ENCODE data around the gene ABCG5. TPM values are rescaled to one million over a fixed set of nuclear protein-coding genes. Genes with fewer than 3 reads are reported as not detected.

ABCG5 gene
- total and polyA plus RNA-seq, 2 experiments from 2014 or later, result 0.08 TPM; not detected in 1

- H3F3A ChIP-seq (replicated peaks; ENCODE audit: low read depth), result no peaks in the 10 kb centered on the region
- DNase-seq (ENCODE audit: low spot score) (no peak), ATAC-seq (no peak)
- no peaks in the 10 kb centered on the region for H3K36me3 Mint-ChIP-seq (ENCODE audit: low read depth)
- H3K79me2 ChIP-seq (replicated peaks; ENCODE audit: insufficient read depth), result no peaks in the 10 kb centered on the region
- no peak overlapping the region for H3K4me2 ChIP-seq
- TF ChIP-seq, protein P1, sequence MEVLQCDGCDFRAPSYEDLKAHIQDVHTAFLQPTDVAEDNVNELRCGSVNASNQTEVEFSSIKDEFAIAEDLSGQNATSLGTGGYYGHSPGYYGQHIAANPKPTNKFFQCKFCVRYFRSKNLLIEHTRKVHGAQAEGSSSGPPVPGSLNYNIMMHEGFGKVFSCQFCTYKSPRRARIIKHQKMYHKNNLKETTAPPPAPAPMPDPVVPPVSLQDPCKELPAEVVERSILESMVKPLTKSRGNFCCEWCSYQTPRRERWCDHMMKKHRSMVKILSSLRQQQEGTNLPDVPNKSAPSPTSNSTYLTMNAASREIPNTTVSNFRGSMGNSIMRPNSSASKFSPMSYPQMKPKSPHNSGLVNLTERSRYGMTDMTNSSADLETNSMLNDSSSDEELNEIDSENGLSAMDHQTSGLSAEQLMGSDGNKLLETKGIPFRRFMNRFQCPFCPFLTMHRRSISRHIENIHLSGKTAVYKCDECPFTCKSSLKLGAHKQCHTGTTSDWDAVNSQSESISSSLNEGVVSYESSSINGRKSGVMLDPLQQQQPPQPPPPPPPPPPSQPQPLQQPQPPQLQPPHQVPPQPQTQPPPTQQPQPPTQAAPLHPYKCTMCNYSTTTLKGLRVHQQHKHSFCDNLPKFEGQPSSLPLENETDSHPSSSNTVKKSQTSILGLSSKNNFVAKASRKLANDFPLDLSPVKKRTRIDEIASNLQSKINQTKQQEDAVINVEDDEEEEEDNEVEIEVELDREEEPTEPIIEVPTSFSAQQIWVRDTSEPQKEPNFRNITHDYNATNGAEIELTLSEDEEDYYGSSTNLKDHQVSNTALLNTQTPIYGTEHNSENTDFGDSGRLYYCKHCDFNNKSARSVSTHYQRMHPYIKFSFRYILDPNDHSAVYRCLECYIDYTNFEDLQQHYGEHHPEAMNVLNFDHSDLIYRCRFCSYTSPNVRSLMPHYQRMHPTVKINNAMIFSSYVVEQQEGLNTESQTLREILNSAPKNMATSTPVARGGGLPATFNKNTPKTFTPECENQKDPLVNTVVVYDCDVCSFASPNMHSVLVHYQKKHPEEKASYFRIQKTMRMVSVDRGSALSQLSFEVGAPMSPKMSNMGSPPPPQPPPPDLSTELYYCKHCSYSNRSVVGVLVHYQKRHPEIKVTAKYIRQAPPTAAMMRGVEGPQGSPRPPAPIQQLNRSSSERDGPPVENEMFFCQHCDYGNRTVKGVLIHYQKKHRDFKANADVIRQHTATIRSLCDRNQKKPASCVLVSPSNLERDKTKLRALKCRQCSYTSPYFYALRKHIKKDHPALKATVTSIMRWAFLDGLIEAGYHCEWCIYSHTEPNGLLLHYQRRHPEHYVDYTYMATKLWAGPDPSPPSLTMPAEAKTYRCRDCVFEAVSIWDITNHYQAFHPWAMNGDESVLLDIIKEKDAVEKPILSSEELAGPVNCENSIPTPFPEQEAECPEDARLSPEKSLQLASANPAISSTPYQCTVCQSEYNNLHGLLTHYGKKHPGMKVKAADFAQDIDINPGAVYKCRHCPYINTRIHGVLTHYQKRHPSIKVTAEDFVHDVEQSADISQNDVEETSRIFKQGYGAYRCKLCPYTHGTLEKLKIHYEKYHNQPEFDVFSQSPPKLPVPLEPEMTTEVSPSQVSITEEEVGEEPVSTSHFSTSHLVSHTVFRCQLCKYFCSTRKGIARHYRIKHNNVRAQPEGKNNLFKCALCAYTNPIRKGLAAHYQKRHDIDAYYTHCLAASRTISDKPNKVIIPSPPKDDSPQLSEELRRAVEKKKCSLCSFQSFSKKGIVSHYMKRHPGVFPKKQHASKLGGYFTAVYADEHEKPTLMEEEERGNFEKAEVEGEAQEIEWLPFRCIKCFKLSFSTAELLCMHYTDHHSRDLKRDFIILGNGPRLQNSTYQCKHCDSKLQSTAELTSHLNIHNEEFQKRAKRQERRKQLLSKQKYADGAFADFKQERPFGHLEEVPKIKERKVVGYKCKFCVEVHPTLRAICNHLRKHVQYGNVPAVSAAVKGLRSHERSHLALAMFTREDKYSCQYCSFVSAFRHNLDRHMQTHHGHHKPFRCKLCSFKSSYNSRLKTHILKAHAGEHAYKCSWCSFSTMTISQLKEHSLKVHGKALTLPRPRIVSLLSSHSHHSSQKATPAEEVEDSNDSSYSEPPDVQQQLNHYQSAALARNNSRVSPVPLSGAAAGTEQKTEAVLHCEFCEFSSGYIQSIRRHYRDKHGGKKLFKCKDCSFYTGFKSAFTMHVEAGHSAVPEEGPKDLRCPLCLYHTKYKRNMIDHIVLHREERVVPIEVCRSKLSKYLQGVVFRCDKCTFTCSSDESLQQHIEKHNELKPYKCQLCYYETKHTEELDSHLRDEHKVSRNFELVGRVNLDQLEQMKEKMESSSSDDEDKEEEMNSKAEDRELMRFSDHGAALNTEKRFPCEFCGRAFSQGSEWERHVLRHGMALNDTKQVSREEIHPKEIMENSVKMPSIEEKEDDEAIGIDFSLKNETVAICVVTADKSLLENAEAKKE (CRISPR knock-in tag; IDR thresholded peaks at IDR 0.05), result no peak
- TF ChIP-seq, protein P2, sequence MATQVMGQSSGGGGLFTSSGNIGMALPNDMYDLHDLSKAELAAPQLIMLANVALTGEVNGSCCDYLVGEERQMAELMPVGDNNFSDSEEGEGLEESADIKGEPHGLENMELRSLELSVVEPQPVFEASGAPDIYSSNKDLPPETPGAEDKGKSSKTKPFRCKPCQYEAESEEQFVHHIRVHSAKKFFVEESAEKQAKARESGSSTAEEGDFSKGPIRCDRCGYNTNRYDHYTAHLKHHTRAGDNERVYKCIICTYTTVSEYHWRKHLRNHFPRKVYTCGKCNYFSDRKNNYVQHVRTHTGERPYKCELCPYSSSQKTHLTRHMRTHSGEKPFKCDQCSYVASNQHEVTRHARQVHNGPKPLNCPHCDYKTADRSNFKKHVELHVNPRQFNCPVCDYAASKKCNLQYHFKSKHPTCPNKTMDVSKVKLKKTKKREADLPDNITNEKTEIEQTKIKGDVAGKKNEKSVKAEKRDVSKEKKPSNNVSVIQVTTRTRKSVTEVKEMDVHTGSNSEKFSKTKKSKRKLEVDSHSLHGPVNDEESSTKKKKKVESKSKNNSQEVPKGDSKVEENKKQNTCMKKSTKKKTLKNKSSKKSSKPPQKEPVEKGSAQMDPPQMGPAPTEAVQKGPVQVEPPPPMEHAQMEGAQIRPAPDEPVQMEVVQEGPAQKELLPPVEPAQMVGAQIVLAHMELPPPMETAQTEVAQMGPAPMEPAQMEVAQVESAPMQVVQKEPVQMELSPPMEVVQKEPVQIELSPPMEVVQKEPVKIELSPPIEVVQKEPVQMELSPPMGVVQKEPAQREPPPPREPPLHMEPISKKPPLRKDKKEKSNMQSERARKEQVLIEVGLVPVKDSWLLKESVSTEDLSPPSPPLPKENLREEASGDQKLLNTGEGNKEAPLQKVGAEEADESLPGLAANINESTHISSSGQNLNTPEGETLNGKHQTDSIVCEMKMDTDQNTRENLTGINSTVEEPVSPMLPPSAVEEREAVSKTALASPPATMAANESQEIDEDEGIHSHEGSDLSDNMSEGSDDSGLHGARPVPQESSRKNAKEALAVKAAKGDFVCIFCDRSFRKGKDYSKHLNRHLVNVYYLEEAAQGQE (IDR thresholded peaks at IDR 0.05; ENCODE audit: unreplicated experiment), result no peak
- TF ChIP-seq CREB1 (CRISPR knock-in tag; IDR thresholded peaks at IDR 0.05; ENCODE audit: low read depth), result no peak
- no peak for TF ChIP-seq ZNF114 (CRISPR knock-in tag; IDR thresholded peaks at IDR 0.05)
- no peaks in the 10 kb centered on the region for H3K4me1 ChIP-seq (ENCODE audit: insufficient read depth)
- no peaks in the 10 kb centered on the region for H3K36me3 ChIP-seq (ENCODE audit: insufficient read depth)
- no peaks in the 10 kb centered on the region for H3K27me3 ChIP-seq (ENCODE audit: insufficient read depth)
- H3K27me3 Mint-ChIP-seq (ENCODE audit: insufficient read depth, low read depth, poor library complexity), result peaks cover 3% of the 10 kb centered on the region
- no peaks in the 10 kb centered on the region for H3K9me2 ChIP-seq (ENCODE audit: insufficient read depth)
- H3K9me3 Mint-ChIP-seq, result no peaks in the 10 kb centered on the region
- no peak overlapping the region for H3K27ac Mint-ChIP-seq
- H3K4me1 Mint-ChIP-seq, result peaks cover 4% of the 10 kb centered on the region; the same call in 1 of the 3 replicates
- no peak overlapping the region for H3K27ac ChIP-seq (ENCODE audit: low read depth)
- no peaks in the 10 kb centered on the region for H4K20me1 ChIP-seq (replicated peaks; ENCODE audit: insufficient read depth)
- H3K4me3 Mint-ChIP-seq, result no peak overlapping the region
- 0 out of 2 replicates have a peak overlapping the region, but pooled peaks have one; percentile 6 for H2AFZ ChIP-seq
- no peak overlapping the region for H3K4me3 ChIP-seq
Measured at GRCh38 chr2:43823751-43824150, 14.9 kb downstream of the ABCG5 start.
